Pancreas (tissue), 10 donors: Measurements from ENCODE around the gene TNS3. TPM values are rescaled to one million over a fixed set of nuclear protein-coding genes. Genes with fewer than 3 reads are reported as not detected.

Source experiments
- ATAC-seq, 4 donors: fragments of 200-7000 bp; cut with Tn5 transposase; one replicate each; pipeline versions ENCODE4 v1.8.0 to v1.9.1; 2020; ENCODE audit warnings: mild to moderate bottlenecking in 4 of 4, moderate library complexity in 4 of 4
- DNase-seq, 6 donors: peaks; one replicate each; pipeline ENCODE4 v3.0.0-alpha.2; 2020
- FAIRE-seq: peaks from 2 replicates; lab custom pipeline; 2012; peaks lifted over from hg19 to GRCh38; lab: Jason Lieb, UNC
- H3K27ac ChIP-seq, 4 donors: fragments of 200-600 bp; sonication (generic); 1 replicate in 3 of 4; 2 replicates in 1 of 4; pipeline versions ENCODE4 v1.5.0 to v1.8.0; 2020
- H3K27me3 ChIP-seq, 4 donors: fragments of 200-600 bp; one replicate each; pipeline ENCODE4 v1.8.0; 2021
- H3K36me3 ChIP-seq, 3 donors: fragments of 200-600 bp; sonication (generic) in 1 of 3; one replicate each; pipeline versions ENCODE4 v1.5.0 to v1.8.0; 2020 to 2021
- H3K4me1 ChIP-seq, 3 donors: fragments of 200-600 bp; one replicate each; pipeline ENCODE4 v1.8.0; 2021
- H3K4me3 ChIP-seq, 4 donors: fragments of 200-600 bp; sonication (generic) in 2 of 4; one replicate each; pipeline versions ENCODE4 v1.5.0 to v1.8.0; 2020 to 2021
- H3K9me3 ChIP-seq, 4 donors: fragments of 200-600 bp; one replicate each; pipeline ENCODE4 v1.8.0; 2021
- WGBS, 2 donors: extraction: QIAGEN DNeasy Blood & Tissue Kit; methylation state at CpG; one replicate each; pipeline ENCODE4 v1.1.7; 2013; 5-methylcytosine and 5-hydroxymethylcytosine counted together
- intact Hi-C, 3 donors: fragments of 100-400 bp; cut with DNase I; formaldehyde crosslinking; loops; one replicate each; pipeline versions ENCODE4 v1.11.1 to v1.14.2; 2022
- polyA plus RNA-seq, 2 donors: library from polyadenylated mRNA; stranded (reverse); fragments of 200-250 nt; gene quantifications; one replicate each; pipeline ENCODE4 v1.2.3, GENCODE V29; 2013
- total RNA-seq, 6 donors: library from RNA; stranded (reverse); fragmentation: NEBNext Ultra II Directional in 4 of 6; extraction: Animal tissue kit (Norgen Biotek cat#: 25700) in 4 of 6; gene quantifications; one replicate each; pipeline versions ENCODE4 v1.2.1 to v1.2.4, GENCODE V29; 2021 to 2023
- TF ChIP-seq, protein P1 (sequence below), 4 donors: fragments of 200-600 bp; sonication (generic) in 3 of 4; IDR thresholded peaks; one replicate each; pipeline versions ENCODE4 v1.5.0 to v1.8.0; 2021; ENCODE audit warnings: antibody characterized with exemption in 4 of 4
- donor health status: healthy with polysubstance abuse.
- donor health status: DM: no; HTN: no; CAD: no; lungs with moderate emphysema.
- donor health status: DM: no; HTN: no; CAD: no.
- donor health status: control.
- donor health status: control.
- donor health status: Bipolar disorder and iron deficiency.
- donor health status: DM: yes; HTN: yes; CAD: no.
- donor health status: DM: no; HTN: no; CAD: no.
- donor health status: DM: no; HTN: no; CAD: no.
- donor health status: DM: yes; HTN: yes; CAD: no.

The TNS3 gene
- total and polyA plus RNA-seq, 8 donors, result 28.0 to 125 (median 91.2) TPM

- Histone ChIP-seq H3K9me3 (no peaks in the 10 kb centered on the region), H3K4me1 (peaks cover 0 to 20% (median 12%) of the 10 kb centered on the region in 3 donors), H3K27ac (no peak overlapping the region), H3K4me3 (no peak overlapping the region), H3K27me3 (no peaks in the 10 kb centered on the region), H3K36me3 (no peaks in the 10 kb centered on the region)
- DNase-seq (no peak), ATAC-seq (no peak), FAIRE-seq (no peak)
- WGBS, 2 donors, result 93 to 95% methylated on average over 9 of the region's 9 CpGs
- intact Hi-C loops, result no loop called here
- TF ChIP-seq, protein P1, sequence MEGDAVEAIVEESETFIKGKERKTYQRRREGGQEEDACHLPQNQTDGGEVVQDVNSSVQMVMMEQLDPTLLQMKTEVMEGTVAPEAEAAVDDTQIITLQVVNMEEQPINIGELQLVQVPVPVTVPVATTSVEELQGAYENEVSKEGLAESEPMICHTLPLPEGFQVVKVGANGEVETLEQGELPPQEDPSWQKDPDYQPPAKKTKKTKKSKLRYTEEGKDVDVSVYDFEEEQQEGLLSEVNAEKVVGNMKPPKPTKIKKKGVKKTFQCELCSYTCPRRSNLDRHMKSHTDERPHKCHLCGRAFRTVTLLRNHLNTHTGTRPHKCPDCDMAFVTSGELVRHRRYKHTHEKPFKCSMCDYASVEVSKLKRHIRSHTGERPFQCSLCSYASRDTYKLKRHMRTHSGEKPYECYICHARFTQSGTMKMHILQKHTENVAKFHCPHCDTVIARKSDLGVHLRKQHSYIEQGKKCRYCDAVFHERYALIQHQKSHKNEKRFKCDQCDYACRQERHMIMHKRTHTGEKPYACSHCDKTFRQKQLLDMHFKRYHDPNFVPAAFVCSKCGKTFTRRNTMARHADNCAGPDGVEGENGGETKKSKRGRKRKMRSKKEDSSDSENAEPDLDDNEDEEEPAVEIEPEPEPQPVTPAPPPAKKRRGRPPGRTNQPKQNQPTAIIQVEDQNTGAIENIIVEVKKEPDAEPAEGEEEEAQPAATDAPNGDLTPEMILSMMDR (IDR thresholded peaks at IDR 0.05), result no peak
These were observed 42.4 kb downstream of the TNS3 start for GRCh38 chr7:47539398-47540052.

GRCh38 chr7:47538846-47539311 lies 43.0 kb downstream of the TNS3 start:
- Histone ChIP-seq H3K4me1 (peaks cover 0 to 20% (median 12%) of the 10 kb centered on the region in 3 donors), H3K27ac (no peak overlapping the region), H3K4me3 (no peak overlapping the region), H3K27me3 (no peaks in the 10 kb centered on the region), H3K36me3 (no peaks in the 10 kb centered on the region), H3K9me3 (no peaks in the 10 kb centered on the region)
- WGBS, 2 donors, result 53 to 59% methylated on average over 5 of the region's 5 CpGs
- intact Hi-C loops, result no loop called here
- FAIRE-seq (no peak), ATAC-seq (peak in 3 of 4 donors; percentile 26 to 50 (median 29)), DNase-seq (no peak)
- TF ChIP-seq, protein P1 (IDR thresholded peaks at IDR 0.05), result no peak

- intact Hi-C loops, result no loop called here
- Histone ChIP-seq H3K36me3 (no peaks in the 10 kb centered on the region), H3K4me1 (peaks cover 0 to 20% (median 12%) of the 10 kb centered on the region in 3 donors), H3K9me3 (no peaks in the 10 kb centered on the region), H3K27ac (no peak overlapping the region), H3K27me3 (no peaks in the 10 kb centered on the region), H3K4me3 (peak overlapping the region in 2 of 4 donors; percentile 29 to 47)
- WGBS, 2 donors, result 55 to 61% methylated on average over 17 of the region's 17 CpGs
- ATAC-seq, result peak in 2 of 4 donors; percentile 8 to 18
- TF ChIP-seq, protein P1 (IDR thresholded peaks at IDR 0.05), result no peak
- DNase-seq, result no peak
- FAIRE-seq, result no peak
These were observed 43.9 kb downstream of the TNS3 start for GRCh38 chr7:47537716-47538675.

DNA sequence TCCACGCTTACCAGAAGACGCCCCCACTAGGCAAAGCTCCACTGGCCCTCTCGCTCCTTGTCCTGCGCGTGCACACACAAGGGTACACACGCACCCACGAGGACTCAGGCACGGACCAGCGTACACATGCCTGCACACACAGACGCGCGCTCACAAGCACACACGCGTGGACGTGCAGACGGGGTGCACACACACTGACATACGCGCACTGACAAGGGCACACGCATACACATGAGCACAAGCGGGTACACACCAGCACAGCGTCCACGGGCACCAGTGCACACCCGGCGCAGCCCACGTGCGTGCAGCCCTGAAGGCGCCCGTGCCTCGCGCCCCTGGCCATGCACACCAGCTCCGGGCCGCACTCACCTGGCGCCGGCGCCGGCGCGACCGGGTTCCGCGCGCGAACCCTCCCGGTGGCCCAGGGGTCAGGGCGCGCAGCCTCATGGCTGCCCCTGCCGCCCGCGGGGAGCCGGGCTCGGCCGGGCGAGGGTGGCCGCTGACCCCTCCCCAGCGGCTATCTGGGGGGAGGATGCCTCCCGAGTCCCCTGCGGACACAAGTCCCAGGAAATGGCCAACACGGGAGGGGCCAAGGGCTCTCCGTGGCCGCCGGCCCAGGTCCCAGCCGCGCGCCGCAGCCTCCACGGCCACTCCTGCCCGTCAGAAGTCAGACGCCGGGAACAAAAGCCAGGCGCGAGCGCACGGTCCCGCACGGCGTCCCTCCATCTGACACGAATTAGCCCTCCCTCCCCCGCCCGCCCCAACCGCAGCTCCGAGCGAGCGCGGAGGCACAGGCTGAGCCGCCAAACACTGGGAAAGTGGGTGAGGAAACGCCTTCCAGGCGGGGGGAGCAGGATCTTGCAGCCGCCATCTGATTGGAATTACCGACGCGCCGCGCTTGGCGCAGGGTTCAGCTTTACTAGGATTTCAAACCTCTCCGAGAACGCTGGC lies 45.0 kb downstream of the TNS3 start:
- H3K4me1 ChIP-seq, result peaks cover 0 to 20% (median 12%) of the 10 kb centered on the region in 3 donors
- no peaks in the 10 kb centered on the region for H3K9me3 ChIP-seq
- intact Hi-C loops, result no loop called here
- FAIRE-seq, result no peak
- TF ChIP-seq, protein P1 (IDR thresholded peaks at IDR 0.05), result no peak
- H3K27ac ChIP-seq, result no peak overlapping the region
- DNase-seq, result peak in 5 of 6 donors; percentile 34 to 77 (median 56)
- H3K36me3 ChIP-seq, result no peaks in the 10 kb centered on the region
- ATAC-seq, result peak; percentile 57 to 75 (median 67)
- 42 to 47% methylated on average over 76 to 96 of the region's 96 CpGs for WGBS, 2 donors
- peak overlapping the region; percentile 10 to 47 (median 20) for H3K4me3 ChIP-seq
- H3K27me3 ChIP-seq, result no peaks in the 10 kb centered on the region
